HG02798 (cell line): ENCODE results near the gene DSCAML1.

ENCODE experiments used
- ATAC-seq: cut with Tn5 transposase; IDR thresholded peaks from one replicate; pipeline ENCODE4 v1.9.1; 2021; ENCODE audit warnings: mild to moderate bottlenecking; ENCODE audit not compliant: unreplicated experiment, poor library complexity

Gene DSCAML1

GRCh38 chr11:117465236-117465997, 331.6 kb downstream of the DSCAML1 start:
- no peak for ATAC-seq

GRCh38 chr11:117464778-117465177, 332.2 kb downstream of the DSCAML1 start:
- ATAC-seq = no peak

DNA sequence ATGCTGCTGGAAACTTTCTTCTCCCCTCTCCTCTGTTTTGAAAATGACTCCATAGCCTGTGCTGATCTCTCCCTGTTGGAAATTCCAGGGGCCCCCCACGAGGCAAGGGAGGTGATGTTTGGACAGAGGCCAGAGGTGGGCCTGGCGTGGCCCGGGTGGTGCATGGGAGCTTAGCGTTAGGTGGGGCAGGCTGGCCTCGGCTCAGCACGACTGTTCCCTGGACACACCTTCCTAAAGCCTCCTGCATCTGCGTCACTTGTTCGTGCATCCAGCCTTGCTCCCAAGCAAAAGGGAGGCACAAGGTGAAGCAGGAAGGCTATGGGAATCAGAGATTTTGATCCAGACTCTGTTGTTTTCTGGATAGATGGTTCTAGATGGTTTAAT, 334.2 kb downstream of the DSCAML1 start:
- no peak for ATAC-seq

- ATAC-seq = no peak
Observed at GRCh38 chr11:117462183-117462863, 334.7 kb downstream of the DSCAML1 start.

- ATAC-seq = no peak
Observed at GRCh38 chr11:117461396-117462182, 335.4 kb downstream of the DSCAML1 start.

GRCh38 chr11:117459979-117460300, 337.1 kb downstream of the DSCAML1 start:
- ATAC-seq = no peak

GRCh38 chr11:117459123-117459978, 337.7 kb downstream of the DSCAML1 start:
- ATAC-seq = no peak

DNA sequence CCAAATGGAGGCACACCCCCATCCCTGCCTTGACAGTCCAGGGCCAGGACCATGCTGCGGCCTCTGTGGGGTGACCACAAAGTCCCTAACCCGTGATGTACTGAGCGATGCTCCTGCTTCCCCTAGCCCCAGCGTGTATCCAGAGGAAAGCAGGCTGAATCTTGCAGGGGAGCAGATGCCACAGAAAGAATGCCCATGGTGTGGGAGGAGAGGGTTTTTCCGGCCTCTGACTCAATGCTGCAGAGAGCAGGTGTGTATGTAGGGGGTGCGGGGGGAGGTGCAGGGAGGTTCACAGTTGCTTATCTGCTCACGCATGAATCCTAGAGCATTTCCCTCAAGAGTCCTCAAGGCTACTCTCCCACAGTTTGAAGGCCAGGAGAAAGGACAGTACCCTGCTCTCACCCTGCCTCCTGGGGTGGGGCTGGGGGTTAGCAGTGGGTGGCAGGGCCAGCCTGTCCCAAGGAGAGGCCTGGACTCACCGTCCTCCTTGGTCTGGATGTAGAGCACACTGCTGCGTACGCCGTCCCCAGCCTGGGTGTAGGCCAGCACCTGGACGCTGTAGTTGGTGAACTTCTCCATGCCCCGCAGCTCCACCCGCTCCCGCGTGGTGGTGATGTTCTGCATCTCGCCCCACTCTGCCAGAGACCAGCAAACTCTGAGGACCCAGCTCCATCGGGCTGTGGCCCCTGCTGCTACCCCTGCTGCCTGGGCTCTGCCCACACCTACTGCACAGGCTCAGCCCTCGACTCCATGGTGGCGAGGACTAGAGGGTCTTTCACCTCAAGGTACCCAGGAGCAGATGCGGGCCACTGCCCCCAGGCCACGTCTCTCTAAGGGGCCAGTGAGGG, 338.5 kb downstream of the DSCAML1 start:
- ATAC-seq = peak; percentile 56

GRCh38 chr11:117457835-117458234, 339.2 kb downstream of the DSCAML1 start:
- ATAC-seq = peak; percentile 33

GRCh38 chr11:117457031-117457785, 339.8 kb downstream of the DSCAML1 start:
- no peak for ATAC-seq

- peak; percentile 1 for ATAC-seq
Observed at GRCh38 chr11:117456721-117457029, 340.3 kb downstream of the DSCAML1 start.

DNA sequence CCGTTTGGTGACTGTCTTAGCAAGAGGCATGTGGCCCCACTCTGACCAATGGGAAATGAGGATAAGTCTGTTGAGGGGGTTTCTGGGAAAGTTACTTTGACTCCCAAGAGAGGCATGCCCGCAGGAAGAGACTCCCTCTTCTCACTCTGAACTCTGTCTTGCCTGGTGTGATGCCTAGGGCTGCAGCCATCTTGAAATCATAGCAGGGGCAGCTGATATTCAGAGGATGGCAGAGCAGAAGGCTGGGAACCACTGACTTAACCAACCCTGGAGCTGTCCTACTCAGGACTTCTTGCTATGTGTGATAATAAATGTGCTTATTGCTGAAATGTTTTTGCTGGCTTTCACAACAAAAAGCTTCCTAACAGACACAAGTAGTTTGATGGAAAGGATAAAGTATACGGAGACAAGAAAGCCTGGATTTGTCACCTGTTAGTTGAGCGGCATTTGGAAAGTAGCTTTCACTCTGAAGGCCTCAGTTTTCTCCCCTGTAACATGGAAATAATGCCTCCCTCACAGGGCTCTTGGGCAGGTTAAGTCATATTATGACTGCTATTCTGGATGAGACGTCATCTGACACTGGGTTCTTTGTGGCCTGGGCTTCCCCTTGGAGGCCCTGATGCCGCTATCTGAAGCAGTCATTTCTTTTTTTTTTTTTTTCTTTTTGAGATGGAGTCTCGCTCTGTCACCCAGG, 340.8 kb downstream of the DSCAML1 start:
- peak; percentile 73 for ATAC-seq

DNA sequence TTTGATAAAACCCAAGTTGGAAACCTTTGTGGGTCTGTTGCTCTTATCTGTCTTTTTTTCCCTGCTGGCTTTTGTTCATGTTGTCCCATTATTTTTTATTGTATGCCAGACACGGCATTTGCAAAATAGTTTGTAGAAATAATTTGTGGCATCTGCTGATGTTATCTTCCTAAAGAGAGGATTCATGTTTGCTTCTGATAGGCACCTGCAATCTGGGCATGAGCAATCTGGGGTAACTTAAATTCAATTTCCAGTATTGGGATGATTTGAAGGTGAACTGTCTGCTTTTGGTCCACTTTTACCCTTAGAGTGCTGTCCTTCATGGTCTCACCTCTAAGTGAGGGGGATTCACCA, 342.5 kb downstream of the DSCAML1 start:
- ATAC-seq = no peak

- ATAC-seq = no peak
Observed at GRCh38 chr11:117453886-117454563, 343.0 kb downstream of the DSCAML1 start.

DNA sequence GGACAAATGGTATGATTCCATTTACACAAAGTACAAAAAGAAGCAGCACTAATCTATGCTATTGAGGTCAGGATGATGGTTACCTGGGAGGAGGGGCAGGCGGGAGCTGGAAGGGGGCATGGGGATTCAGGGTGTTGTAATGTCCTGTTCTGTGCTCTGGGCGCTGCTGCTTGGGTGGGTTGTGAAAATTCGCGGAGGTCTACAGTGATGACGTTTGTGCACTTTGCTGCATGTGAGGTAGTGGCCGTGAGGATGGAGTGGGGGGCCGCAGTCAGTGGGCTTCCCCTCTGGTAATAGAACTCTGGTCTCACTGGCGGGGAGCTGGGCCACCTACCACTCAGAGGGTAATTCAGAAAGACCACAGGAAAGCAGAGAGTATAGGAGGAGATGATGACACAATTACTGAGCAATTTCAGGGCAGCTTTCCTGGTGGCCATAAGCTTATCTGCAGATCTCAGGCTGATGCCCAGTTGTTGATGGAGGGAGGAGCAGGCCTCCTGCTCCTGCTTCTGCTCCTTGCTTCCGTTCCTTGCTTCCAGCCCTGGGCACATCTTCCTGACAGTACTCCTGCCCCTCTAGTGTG, 347.8 kb downstream of the DSCAML1 start:
- ATAC-seq = no peak

DNA sequence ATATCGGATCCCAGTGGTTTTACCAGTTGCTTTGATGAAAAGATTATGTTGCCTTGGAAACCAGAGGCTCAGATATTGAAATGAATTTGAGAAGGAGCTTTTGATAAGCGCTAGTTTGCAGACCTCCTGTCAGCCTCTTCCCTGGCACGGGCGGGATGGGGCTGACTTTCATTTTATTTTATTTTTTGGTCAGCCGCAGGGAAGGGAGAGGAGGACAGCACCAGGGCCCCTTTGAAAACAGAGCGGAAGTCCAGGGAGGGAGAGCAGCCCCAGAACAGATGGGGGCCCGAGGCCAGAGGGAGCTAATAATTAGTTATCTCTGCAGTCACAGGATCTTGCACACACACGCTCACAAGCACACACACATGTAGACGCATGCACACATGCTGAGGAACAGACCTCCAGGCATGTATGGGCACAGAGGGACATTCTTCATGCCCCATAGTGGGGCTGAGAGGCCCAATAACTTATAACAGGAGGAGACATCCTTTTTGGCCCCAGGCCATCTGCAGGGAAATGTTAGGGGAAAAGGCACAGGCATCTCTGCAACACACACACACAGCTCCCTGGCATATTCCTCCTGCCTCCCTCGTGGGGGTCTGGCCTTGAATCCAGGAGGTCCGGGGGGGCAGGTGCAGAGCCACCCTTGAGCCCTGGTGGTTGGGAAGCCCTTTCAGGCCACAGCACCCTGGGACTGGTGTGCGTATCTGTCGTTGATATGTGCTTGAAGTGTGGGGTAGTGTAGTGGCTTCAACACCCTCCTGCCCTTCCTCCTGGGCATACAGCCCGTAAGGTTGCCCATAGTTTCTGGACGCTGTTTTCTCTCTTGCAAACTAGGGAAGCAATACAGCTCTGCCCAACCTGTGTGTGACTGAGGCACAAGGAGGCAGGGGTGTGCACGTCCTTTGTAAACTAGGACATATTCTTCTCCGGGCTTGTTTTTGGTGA, 352.0 kb downstream of the DSCAML1 start:
- ATAC-seq = no peak
